Measurements from ENCODE around the gene SRPK3. TPM values are rescaled to one million over a fixed set of nuclear protein-coding genes. Genes with fewer than 3 reads are reported as not detected.
"Not testable (repeated sequence)": the region's sequence is repeated elsewhere in the genome, so short reads cannot be mapped to it uniquely, and the experiment has no call there.

SRPK3 gene
- total RNA-seq, 1 donor from 2014 or later: not detected

DNA sequence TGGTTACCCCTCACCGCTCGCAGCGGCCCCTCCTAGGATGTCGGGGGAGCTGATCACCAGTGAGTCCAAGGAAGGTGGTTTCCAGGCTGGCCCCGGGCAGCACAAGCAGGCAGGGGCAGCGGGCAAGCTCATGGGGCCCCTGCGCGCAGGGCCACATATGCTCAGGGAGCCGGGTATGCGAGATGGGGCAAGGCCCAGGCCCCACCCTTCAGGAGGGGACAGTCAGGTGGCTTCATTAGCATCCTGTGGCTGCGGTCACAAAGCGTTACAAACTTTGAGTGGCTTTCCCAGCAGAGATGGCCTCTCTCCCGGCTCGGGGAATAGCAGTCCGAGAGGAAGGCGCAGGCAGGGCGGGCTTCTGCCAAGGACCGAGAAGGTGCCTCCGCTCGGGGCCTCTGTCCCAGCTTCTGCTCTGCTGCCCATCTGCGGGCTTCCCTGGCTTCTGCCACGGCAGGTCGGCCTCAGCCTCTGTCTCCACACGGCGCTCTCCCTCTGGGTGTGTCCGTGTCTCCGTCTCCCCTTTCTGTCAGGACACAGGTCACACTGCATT is 42.7 kb upstream of the SRPK3 start:
- no peaks in the 10 kb centered on the region for H3K4me1 Mint-ChIP-seq (ENCODE audit: low read depth)
- no peak overlapping the region for H3K4me3 Mint-ChIP-seq (ENCODE audit: low read depth)
- H3K27ac Mint-ChIP-seq: no peak overlapping the region
- no peaks in the 10 kb centered on the region for H3K27me3 Mint-ChIP-seq
- H3K36me3 Mint-ChIP-seq (ENCODE audit: insufficient read depth): peaks cover 10% of the 10 kb centered on the region
- peaks cover 11% of the 10 kb centered on the region for H3K9me3 Mint-ChIP-seq (ENCODE audit: low read depth)
- TF ChIP-seq, protein P1, sequence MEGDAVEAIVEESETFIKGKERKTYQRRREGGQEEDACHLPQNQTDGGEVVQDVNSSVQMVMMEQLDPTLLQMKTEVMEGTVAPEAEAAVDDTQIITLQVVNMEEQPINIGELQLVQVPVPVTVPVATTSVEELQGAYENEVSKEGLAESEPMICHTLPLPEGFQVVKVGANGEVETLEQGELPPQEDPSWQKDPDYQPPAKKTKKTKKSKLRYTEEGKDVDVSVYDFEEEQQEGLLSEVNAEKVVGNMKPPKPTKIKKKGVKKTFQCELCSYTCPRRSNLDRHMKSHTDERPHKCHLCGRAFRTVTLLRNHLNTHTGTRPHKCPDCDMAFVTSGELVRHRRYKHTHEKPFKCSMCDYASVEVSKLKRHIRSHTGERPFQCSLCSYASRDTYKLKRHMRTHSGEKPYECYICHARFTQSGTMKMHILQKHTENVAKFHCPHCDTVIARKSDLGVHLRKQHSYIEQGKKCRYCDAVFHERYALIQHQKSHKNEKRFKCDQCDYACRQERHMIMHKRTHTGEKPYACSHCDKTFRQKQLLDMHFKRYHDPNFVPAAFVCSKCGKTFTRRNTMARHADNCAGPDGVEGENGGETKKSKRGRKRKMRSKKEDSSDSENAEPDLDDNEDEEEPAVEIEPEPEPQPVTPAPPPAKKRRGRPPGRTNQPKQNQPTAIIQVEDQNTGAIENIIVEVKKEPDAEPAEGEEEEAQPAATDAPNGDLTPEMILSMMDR (IDR thresholded peaks at IDR 0.05; ENCODE audit: unreplicated experiment): no peak
- DNase-seq (ENCODE audit: low spot score, unreplicated experiment): no peak

DNA sequence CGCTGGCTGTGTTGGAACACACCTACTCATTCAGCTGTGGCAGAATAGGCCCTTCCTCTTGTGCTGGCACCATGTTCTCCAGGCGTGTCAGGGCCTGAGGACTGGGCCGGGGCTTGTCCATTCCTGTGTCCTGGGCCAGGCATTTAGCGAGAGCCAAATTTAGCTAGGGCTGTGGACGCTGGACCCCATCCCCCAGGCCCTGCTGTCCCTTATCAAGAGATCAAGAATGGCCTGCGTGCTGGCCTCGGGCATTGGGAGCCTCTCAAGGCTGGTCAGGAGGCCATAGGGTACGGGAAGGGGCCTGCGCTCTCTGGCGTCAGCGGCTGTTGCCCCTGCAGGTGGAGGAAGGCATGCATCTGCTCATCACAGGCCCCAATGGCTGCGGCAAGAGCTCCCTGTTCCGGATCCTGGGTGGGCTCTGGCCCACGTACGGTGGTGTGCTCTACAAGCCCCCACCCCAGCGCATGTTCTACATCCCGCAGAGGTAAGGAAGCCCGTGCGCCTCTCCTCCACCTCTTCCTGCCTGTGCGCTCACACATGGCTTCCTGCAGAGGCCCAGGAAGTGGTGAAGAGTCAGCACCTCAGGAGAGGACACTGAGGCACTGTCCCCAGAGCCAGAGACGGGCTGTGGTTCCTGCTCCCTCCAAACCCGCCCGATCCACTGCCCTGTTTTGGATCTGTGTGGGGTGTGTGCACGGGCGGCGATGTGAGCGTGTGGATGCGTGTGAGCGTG is 40.9 kb upstream of the SRPK3 start:
- no peak for DNase-seq (ENCODE audit: low spot score, unreplicated experiment)
- TF ChIP-seq, protein P1 (IDR thresholded peaks at IDR 0.05; ENCODE audit: unreplicated experiment): no peak
- Mint-ChIP-seq H3K4me1 (ENCODE audit: low read depth) (peaks cover 1% of the 10 kb centered on the region), H3K4me3 (ENCODE audit: low read depth) (no peak overlapping the region), H3K27me3 (no peaks in the 10 kb centered on the region), H3K27ac (no peak overlapping the region), H3K9me3 (ENCODE audit: low read depth) (peaks cover 7% of the 10 kb centered on the region), H3K36me3 (ENCODE audit: insufficient read depth) (peaks cover 5% of the 10 kb centered on the region)

DNA sequence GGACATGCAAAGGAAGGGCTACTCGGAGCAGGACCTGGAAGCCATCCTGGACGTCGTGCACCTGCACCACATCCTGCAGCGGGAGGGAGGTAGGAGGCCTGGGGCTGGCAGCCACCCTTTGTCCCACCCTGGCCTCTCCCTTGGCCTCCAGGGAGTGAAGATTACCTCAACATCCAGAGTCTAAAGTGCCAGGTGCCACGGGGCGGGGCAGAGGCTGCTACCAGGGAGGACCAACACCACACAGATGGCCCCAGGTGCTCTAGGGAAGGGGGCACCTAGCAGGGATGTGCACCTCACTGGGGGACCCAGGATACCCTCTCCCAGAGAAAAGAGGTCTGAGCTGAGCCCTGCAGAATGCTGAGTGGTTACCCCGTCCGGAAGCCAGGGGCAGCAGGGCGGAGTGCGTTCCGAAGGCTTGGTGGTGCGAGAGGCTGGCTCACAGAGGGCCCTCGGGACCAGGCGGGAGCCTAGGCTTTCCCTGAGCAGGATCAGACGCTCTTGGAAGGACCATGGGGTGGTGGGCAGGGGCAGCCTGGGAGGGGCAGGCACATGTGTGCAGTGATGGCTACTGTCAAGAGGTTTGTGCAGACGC is 40.1 kb upstream of the SRPK3 start:
- H3K4me1 Mint-ChIP-seq (ENCODE audit: low read depth): peaks cover 1% of the 10 kb centered on the region
- peaks cover 2% of the 10 kb centered on the region for H3K27me3 Mint-ChIP-seq
- peaks cover 4% of the 10 kb centered on the region for H3K36me3 Mint-ChIP-seq (ENCODE audit: insufficient read depth)
- H3K27ac Mint-ChIP-seq: no peak overlapping the region
- TF ChIP-seq, protein P1 (IDR thresholded peaks at IDR 0.05; ENCODE audit: unreplicated experiment): no peak
- H3K9me3 Mint-ChIP-seq (ENCODE audit: low read depth): peaks cover 5% of the 10 kb centered on the region
- H3K4me3 Mint-ChIP-seq (ENCODE audit: low read depth): no peak overlapping the region
- no peak for DNase-seq (ENCODE audit: low spot score, unreplicated experiment)

DNA sequence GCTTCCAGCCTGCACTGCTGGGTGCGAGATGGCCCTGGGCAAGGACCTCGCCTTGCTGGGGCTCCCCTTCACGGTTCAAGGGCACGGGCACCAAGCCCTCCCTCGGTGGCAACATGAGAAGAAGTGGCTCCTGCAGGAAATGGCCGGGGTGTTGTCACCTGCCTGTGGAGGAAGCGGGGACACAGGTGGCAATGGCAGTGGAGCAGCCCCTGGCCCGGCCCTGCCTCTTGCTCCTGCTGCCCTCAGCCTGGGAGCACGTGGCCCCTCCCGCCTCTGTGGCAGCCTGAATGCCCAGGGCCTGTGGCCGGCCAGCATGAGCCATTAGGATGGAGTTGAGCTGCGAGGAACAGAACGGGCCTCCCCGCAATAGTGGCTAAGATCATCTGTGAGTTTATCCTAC is 39.4 kb upstream of the SRPK3 start:
- Mint-ChIP-seq H3K36me3 (ENCODE audit: insufficient read depth) (peaks cover 4% of the 10 kb centered on the region), H3K9me3 (ENCODE audit: low read depth) (peaks cover 8% of the 10 kb centered on the region), H3K27me3 (peaks cover 2% of the 10 kb centered on the region), H3K27ac (no peak overlapping the region), H3K4me3 (ENCODE audit: low read depth) (no peak overlapping the region), H3K4me1 (ENCODE audit: low read depth) (peaks cover 1% of the 10 kb centered on the region)
- TF ChIP-seq, protein P1 (IDR thresholded peaks at IDR 0.05; ENCODE audit: unreplicated experiment): no peak
- DNase-seq (ENCODE audit: low spot score, unreplicated experiment): no peak

DNA sequence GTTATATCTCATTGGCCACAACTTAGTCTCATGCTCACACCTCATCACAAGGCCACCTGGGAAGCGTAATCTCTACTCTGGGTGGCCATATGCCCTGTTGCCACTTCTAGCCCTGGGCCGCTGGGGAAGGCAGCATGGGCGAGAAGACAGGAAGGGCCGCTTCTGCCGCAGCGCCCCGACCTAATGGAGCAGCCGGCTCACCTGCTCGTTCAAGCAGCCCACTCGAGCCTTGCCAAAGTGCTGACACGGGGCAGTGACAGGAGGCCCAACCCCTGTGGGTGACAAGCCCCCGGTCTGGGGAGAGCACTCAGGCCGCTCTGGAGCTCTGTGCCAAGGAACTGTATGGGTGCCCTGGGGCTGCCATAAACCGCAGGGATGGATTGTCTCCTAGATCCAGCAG is 38.7 kb upstream of the SRPK3 start:
- not testable (repeated sequence) for DNase-seq (ENCODE audit: low spot score, unreplicated experiment); H3K27me3 Mint-ChIP-seq; H3K36me3 Mint-ChIP-seq (ENCODE audit: insufficient read depth); H3K4me3 Mint-ChIP-seq (ENCODE audit: low read depth); H3K27ac Mint-ChIP-seq; H3K4me1 Mint-ChIP-seq (ENCODE audit: low read depth); H3K9me3 Mint-ChIP-seq (ENCODE audit: low read depth)

DNA sequence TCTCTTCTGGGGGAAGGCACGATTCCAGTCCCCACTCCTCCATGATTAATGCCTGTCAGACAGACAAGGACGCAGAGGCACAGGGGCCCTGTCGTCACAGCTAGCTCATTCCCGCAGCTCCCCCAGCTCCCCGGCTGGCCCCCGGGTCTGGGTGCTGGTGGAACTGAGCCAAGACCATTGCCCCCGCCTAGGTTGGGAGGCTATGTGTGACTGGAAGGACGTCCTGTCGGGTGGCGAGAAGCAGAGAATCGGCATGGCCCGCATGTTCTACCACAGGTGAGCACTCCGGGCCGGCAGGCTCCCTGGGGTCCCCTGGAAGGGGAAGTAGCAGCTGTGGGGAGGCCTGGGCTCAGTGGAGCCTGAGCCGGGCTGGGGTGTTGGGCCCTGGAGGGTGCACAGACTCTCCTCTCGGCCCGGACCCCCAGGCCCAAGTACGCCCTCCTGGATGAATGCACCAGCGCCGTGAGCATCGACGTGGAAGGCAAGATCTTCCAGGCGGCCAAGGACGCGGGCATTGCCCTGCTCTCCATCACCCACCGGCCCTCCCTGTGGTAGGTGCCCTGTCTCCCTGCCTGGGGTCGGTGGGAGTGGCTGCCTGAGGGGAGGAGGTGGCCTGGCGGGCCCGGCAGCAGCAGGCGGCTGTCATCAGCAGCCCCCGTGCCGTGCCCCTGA is 37.9 kb upstream of the SRPK3 start:
- not testable (repeated sequence) for H3K36me3 Mint-ChIP-seq (ENCODE audit: insufficient read depth); H3K9me3 Mint-ChIP-seq (ENCODE audit: low read depth); H3K27ac Mint-ChIP-seq; H3K4me3 Mint-ChIP-seq (ENCODE audit: low read depth); H3K4me1 Mint-ChIP-seq (ENCODE audit: low read depth); H3K27me3 Mint-ChIP-seq; DNase-seq (ENCODE audit: low spot score, unreplicated experiment)
